SK-N-SH (cell line): ENCODE measurements around the gene C16orf78.

Experiments used
- EP300 ChIP-seq, 2 experiments: IDR thresholded peaks; 2 replicates each; pipeline versions ENCODE4 v1.4.0 to v1.6.1; 2012; ENCODE audit warnings: borderline replicate concordance in 1 of 2, low read depth in 1 of 2, low read length in 1 of 2
- GABPA ChIP-seq: IDR thresholded peaks from 2 replicates; pipeline ENCODE4 v1.4.0; 2012; ENCODE audit warnings: low read depth, mild to moderate bottlenecking
- JUND ChIP-seq: IDR thresholded peaks from 2 replicates; pipeline ENCODE4 v1.4.0; 2012
- MXI1 ChIP-seq: IDR thresholded peaks from 2 replicates; pipeline ENCODE4 v1.6.1; 2012; ENCODE audit warnings: mild to moderate bottlenecking, low read depth, low read length, improper control_type of control experiment
- YY1 ChIP-seq: IDR thresholded peaks from 2 replicates; pipeline ENCODE4 v1.4.0; 2012; ENCODE audit warnings: low read depth, mild to moderate bottlenecking
- TF ChIP-seq, protein P1 (sequence below): fragments of 200-600 bp; sonication (generic); IDR thresholded peaks from 2 replicates; pipeline ENCODE4 v1.6.1; 2017; ENCODE audit warnings: antibody characterized with exemption, mild to moderate bottlenecking, moderate library complexity
- TF ChIP-seq, protein P2 (sequence below): fragments of 150-350 bp; IDR thresholded peaks from 2 replicates; pipeline ENCODE4 v1.6.1; 2017; ENCODE audit warnings: antibody characterized with exemption, low read length, low read depth, borderline replicate concordance
- TF ChIP-seq, protein P3 (sequence below): IDR thresholded peaks from 2 replicates; pipeline ENCODE4 v1.4.0; 2012; ENCODE audit warnings: low read depth, borderline replicate concordance
- TF ChIP-seq, protein P4 (sequence below): IDR thresholded peaks from 2 replicates; pipeline ENCODE4 v1.6.1; 2012; ENCODE audit warnings: mild to moderate bottlenecking, low read depth, low read length, moderate library complexity

DNA sequence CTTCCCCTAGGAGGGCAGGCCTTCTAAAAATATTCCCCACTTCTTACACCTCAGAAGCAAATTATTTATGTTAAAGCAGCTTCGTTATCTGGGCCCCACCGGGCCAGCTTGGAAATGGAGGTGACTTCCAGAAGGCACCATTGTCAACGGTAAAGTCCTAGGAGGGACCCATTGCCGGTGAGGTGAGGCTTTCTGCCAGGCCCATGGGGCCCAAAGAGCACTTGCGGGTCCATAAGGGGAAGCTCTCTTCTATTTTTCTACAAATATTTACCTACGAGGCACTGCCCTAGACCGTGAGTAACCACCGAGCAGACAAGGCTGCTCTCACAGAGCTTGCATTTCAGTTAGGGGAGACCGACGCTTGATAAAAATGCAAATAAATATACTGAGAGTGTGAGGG lies 41.5 kb downstream of the C16orf78 start:
- TF ChIP-seq YY1 (no peak), GABPA (no peak), JUND (no peak), MXI1 (no peak), EP300 (IDR thresholded peaks at IDR 0.05; ENCODE audit: borderline replicate concordance in 1 of 2, low read depth in 1 of 2, low read length in 1 of 2) (no peak)
- TF ChIP-seq, protein P1, sequence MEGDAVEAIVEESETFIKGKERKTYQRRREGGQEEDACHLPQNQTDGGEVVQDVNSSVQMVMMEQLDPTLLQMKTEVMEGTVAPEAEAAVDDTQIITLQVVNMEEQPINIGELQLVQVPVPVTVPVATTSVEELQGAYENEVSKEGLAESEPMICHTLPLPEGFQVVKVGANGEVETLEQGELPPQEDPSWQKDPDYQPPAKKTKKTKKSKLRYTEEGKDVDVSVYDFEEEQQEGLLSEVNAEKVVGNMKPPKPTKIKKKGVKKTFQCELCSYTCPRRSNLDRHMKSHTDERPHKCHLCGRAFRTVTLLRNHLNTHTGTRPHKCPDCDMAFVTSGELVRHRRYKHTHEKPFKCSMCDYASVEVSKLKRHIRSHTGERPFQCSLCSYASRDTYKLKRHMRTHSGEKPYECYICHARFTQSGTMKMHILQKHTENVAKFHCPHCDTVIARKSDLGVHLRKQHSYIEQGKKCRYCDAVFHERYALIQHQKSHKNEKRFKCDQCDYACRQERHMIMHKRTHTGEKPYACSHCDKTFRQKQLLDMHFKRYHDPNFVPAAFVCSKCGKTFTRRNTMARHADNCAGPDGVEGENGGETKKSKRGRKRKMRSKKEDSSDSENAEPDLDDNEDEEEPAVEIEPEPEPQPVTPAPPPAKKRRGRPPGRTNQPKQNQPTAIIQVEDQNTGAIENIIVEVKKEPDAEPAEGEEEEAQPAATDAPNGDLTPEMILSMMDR: no peak
- TF ChIP-seq, protein P2, sequence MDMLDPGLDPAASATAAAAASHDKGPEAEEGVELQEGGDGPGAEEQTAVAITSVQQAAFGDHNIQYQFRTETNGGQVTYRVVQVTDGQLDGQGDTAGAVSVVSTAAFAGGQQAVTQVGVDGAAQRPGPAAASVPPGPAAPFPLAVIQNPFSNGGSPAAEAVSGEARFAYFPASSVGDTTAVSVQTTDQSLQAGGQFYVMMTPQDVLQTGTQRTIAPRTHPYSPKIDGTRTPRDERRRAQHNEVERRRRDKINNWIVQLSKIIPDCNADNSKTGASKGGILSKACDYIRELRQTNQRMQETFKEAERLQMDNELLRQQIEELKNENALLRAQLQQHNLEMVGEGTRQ: no peak
- TF ChIP-seq, protein P3, sequence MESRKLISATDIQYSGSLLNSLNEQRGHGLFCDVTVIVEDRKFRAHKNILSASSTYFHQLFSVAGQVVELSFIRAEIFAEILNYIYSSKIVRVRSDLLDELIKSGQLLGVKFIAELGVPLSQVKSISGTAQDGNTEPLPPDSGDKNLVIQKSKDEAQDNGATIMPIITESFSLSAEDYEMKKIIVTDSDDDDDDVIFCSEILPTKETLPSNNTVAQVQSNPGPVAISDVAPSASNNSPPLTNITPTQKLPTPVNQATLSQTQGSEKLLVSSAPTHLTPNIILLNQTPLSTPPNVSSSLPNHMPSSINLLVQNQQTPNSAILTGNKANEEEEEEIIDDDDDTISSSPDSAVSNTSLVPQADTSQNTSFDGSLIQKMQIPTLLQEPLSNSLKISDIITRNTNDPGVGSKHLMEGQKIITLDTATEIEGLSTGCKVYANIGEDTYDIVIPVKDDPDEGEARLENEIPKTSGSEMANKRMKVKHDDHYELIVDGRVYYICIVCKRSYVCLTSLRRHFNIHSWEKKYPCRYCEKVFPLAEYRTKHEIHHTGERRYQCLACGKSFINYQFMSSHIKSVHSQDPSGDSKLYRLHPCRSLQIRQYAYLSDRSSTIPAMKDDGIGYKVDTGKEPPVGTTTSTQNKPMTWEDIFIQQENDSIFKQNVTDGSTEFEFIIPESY: no peak
- TF ChIP-seq, protein P4, sequence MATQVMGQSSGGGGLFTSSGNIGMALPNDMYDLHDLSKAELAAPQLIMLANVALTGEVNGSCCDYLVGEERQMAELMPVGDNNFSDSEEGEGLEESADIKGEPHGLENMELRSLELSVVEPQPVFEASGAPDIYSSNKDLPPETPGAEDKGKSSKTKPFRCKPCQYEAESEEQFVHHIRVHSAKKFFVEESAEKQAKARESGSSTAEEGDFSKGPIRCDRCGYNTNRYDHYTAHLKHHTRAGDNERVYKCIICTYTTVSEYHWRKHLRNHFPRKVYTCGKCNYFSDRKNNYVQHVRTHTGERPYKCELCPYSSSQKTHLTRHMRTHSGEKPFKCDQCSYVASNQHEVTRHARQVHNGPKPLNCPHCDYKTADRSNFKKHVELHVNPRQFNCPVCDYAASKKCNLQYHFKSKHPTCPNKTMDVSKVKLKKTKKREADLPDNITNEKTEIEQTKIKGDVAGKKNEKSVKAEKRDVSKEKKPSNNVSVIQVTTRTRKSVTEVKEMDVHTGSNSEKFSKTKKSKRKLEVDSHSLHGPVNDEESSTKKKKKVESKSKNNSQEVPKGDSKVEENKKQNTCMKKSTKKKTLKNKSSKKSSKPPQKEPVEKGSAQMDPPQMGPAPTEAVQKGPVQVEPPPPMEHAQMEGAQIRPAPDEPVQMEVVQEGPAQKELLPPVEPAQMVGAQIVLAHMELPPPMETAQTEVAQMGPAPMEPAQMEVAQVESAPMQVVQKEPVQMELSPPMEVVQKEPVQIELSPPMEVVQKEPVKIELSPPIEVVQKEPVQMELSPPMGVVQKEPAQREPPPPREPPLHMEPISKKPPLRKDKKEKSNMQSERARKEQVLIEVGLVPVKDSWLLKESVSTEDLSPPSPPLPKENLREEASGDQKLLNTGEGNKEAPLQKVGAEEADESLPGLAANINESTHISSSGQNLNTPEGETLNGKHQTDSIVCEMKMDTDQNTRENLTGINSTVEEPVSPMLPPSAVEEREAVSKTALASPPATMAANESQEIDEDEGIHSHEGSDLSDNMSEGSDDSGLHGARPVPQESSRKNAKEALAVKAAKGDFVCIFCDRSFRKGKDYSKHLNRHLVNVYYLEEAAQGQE: no peak
